GM19238 (cell line): ENCODE results near the gene PITPNC1.
"Not testable (repeated sequence)": the region's sequence is repeated elsewhere in the genome, so short reads cannot be mapped to it uniquely, and the experiment has no call there.

Experiments
- DNase-seq: peaks from one replicate; pipeline ENCODE4 v3.0.0; 2011; ENCODE audit warnings: low spot score; ENCODE audit not compliant: insufficient read length

PITPNC1 gene

DNA sequence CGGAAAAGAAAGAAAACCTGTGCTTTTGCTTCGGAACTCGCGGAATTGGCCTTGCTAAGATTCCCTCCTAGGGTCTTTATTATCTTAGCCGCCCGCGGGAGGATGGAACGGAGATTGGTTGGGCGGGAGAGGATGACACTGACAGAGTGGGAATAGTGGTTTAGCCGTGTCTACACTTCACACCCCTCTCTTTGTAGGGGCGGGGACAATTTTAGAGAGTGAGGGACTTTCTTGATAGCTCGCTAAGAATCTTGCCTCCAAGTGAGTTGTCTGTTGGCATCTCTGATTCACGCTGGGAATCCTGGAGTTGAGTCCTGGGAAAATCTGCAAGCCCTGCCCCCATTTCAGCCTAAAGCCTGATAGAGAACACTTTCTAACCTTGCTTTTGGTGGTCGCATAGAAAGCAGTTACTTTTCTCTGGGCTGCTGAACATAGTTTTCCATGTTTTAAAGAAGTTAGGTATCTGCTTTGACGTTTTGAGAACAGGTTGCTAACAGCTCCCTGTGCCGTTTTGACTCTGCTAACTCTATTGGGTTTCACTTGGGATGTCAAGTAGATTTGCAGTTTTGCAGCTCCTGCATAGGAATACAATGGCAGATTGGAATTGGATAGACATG is 341.4 kb downstream of the PITPNC1 start:
- no peak for DNase-seq

DNA sequence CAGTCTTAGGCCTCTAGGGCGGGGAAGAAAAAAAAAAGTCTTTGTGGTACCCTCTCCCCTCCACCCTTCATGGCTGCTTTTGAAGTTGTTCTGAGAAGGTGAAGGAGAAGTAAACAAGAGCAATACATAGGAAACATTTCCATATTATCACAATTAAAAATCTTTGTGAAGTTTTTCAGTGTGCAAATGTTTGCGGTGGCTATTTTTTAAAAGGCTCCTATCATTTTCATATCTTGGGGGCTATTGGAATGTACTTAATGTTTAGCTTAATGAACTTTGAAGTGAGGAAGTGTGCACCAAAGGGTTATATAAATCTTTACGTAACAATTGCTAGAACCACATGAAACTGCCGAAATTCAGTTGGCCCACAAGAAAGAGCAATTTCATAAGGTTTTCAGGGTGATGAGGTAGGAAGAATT is 348.3 kb downstream of the PITPNC1 start:
- no peak for DNase-seq

- DNase-seq, result no peak
Observed at GRCh38 chr17:67725807-67726206, 348.7 kb downstream of the PITPNC1 start.

DNA sequence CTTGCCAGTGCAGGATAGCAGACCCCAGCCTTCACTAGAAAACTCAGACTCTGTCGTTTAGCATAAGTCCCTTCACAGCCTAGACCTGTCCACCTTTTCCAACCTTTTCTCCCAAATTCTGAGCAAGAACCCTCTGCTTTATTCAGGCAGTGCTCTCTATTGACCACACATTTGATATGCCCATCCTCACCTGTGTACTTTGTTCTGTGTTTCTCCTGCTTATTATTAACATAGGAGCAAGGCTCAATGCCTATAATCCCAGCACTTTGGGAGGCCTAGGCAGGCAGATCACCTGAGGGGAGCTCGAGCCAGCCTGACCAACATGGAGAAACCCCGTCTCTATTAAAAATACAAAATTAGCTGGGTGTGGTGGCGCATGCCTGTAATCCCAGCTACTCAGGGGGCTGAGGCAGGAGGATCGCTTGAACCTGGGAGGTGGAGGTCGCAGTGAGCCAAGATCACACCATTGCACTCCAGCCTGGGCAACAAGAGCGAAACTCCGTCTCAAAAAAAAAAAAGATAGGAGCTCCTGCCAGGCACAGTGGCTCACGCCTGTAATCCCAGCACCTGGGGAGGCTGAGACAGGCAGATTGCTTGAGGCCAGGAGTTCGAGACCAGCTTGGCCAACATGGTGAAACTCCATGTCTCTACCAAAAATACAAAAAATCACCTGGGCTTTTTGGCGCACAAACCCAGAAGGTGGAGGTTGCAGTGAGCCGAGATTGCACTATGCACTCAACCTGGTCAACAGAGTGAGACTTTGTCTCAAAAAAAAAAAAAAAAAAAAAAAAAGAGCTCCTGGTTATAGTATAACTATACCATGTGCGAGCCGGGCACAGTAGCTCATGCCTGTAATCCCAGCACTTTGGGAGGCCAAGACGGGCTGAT is 350.3 kb downstream of the PITPNC1 start:
- not testable (repeated sequence) for DNase-seq

DNA sequence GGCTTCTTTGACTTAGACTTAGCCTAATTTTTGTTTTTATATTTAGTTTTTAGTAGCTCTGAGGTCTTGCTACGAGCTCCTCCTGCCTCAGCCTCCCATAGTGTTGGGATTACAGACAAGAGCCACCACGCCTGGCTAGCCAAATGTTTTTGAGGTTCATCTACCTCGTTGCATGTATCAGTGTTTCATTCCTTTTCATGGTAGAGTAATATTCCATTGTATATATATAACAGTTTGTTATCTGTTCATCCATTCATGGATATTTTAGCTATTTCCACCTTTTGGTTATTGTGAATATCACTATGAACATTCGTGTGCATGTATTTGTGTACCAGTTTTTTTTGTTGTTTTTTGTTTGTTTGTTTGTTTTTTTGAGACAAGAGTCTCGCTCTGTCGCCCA is 352.8 kb downstream of the PITPNC1 start:
- no peak for DNase-seq

DNA sequence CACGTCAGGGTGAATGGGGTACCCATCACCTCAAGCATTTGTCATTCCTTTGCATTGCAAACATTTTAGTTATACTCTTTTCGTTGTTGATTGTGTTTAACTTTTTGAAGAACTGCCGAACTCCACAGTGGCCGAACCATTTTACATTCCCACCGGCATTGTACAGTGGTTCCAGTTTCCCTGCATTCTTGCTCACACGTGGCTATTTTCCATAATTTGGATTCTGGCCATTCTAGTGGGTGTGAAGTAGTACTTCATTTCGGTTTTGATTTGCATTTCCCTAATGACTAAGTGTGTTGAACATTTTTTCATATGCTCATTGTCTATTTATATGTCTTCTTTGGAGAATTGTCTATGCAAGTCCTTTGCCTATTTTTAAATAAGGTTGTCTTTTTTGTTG is 353.6 kb downstream of the PITPNC1 start:
- DNase-seq, result no peak

GRCh38 chr17:67733449-67733848 is 356.4 kb downstream of the PITPNC1 start:
- no peak for DNase-seq

DNA sequence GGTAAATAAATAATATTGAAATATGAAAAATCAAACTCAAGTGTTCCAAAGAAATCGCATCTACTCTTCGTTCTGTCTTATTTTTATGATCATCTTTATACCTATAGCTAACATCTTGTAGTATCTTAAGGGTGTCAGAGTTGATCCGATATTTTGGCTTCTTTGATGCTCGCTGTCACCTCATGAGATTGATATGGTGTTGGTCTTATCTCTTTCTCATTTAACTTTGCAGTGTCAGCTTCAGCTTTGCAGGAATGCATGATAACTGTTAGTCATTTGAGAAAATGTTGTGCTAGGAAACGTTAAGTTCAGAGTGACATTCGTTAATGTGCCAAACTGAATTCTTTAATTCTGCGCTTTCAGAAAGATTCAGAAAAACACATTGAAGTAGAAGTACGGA is 360.1 kb downstream of the PITPNC1 start:
- DNase-seq, result no peak

GRCh38 chr17:67742025-67742424 is 364.9 kb downstream of the PITPNC1 start:
- DNase-seq, result no peak
